BLaER1 treated with 17β-estradiol and CSF1 and Interleukin-3, amounts not matched to agents 10 nM and 100 nM (cell line): ENCODE data around the gene KLHL17.
A peak's percentile ranks its signal among the peaks of the same experiment; 100 is the strongest.

Experiments
- H3K27ac ChIP-seq, 11 experiments: shearing (Covaris generic); formaldehyde crosslinking; 2 replicates each; pipeline ENCODE4 v1.8.1; 2022
- H3K27me3 ChIP-seq, 11 experiments: shearing (Covaris generic); formaldehyde crosslinking; 2 replicates each; pipeline ENCODE4 v1.8.1; 2022
- H3K36me3 ChIP-seq, 11 experiments: shearing (Covaris generic); formaldehyde crosslinking; 2 replicates each; pipeline ENCODE4 v1.8.1; 2022
- H3K4me1 ChIP-seq, 10 experiments: shearing (Covaris generic); formaldehyde crosslinking; 2 replicates each; pipeline ENCODE4 v1.8.1; 2022
- H3K4me2 ChIP-seq, 11 experiments: shearing (Covaris generic); formaldehyde crosslinking; 2 replicates each; pipeline ENCODE4 v1.8.1; 2022
- H3K4me3 ChIP-seq, 10 experiments: shearing (Covaris generic); formaldehyde crosslinking; 2 replicates each; pipeline ENCODE4 v1.8.1; 2022
- H3K9ac ChIP-seq, 11 experiments: shearing (Covaris generic); formaldehyde crosslinking; 2 replicates each; pipeline ENCODE4 v1.8.1; 2022
- H3K9me3 ChIP-seq, 11 experiments: shearing (Covaris generic); formaldehyde crosslinking; replicated peaks in 1 of 11; 2 replicates each; pipeline ENCODE4 v1.8.1; 2022
- H4K20me1 ChIP-seq, 11 experiments: shearing (Covaris generic); formaldehyde crosslinking; 2 replicates each; pipeline ENCODE4 v1.8.1; 2022
- Cebpa-rat ChIP-seq, 11 experiments: shearing (Covaris generic); IDR thresholded peaks; 2 replicates each; pipeline ENCODE4 v1.8.1; 2022

KLHL17 gene

GRCh38 chr1:950268-950667 is 10.1 kb upstream of the KLHL17 start:
- peaks cover 19 to 100% (median 100%) of the 10 kb centered on the region in 11 experiments; a peak in 21 of 22 replicates for H4K20me1 ChIP-seq
- TF ChIP-seq Cebpa-rat (IDR thresholded peaks at IDR 0.05): no peak
- peaks cover 98 to 100% (median 100%) of the 10 kb centered on the region in 11 experiments for H3K36me3 ChIP-seq

GRCh38 chr1:950881-951280 is 9.5 kb upstream of the KLHL17 start:
- Histone ChIP-seq H3K4me3 (no peak overlapping the region), H3K9me3 (no peaks in the 10 kb centered on the region), H3K4me2 (no peak overlapping the region), H3K27ac (no peak overlapping the region), H3K27me3 (peaks cover 0 to 5% (median 0%) of the 10 kb centered on the region in 11 experiments; a peak in 1 of 22 replicates), H3K36me3 (peaks cover 92 to 100% (median 100%) of the 10 kb centered on the region in 11 experiments), H3K4me1 (peaks cover 7 to 17% (median 12%) of the 10 kb centered on the region in 10 experiments; a peak in 19 of 20 replicates), H4K20me1 (peaks cover 19 to 100% (median 100%) of the 10 kb centered on the region in 11 experiments; a peak in 21 of 22 replicates), H3K9ac (no peak overlapping the region)
- TF ChIP-seq Cebpa-rat (IDR thresholded peaks at IDR 0.05): no peak

More at GRCh38 chr1:950268-950667, 10.1 kb upstream of the KLHL17 start:
- H3K9ac ChIP-seq: no peak overlapping the region
- H3K4me1 ChIP-seq: peaks cover 6 to 17% (median 12%) of the 10 kb centered on the region in 10 experiments
- no peak overlapping the region for H3K27ac ChIP-seq
- H3K4me3 ChIP-seq: no peak overlapping the region
- H3K9me3 ChIP-seq: no peaks in the 10 kb centered on the region
- no peak overlapping the region for H3K4me2 ChIP-seq
- peaks cover 0 to 11% (median 0%) of the 10 kb centered on the region in 11 experiments; a peak in 5 of 22 replicates for H3K27me3 ChIP-seq

- Histone ChIP-seq H3K4me2 (no peak overlapping the region), H4K20me1 (peaks cover 19 to 100% (median 100%) of the 10 kb centered on the region in 11 experiments; a peak in 21 of 22 replicates), H3K4me3 (no peak overlapping the region), H3K4me1 (peaks cover 9 to 17% (median 14%) of the 10 kb centered on the region in 10 experiments; a peak in 18 of 20 replicates), H3K9ac (no peak overlapping the region), H3K9me3 (no peaks in the 10 kb centered on the region), H3K27ac (no peak overlapping the region), H3K27me3 (0 out of 22 replicates have a peak, but pooled peaks cover 0 to under 1% (median 0%) of the 10 kb centered on the region in 11 experiments), H3K36me3 (peaks cover 88 to 100% (median 100%) of the 10 kb centered on the region in 11 experiments)
- TF ChIP-seq Cebpa-rat (IDR thresholded peaks at IDR 0.05): no peak
These were observed 9.0 kb upstream of the KLHL17 start for GRCh38 chr1:951364-951763.

GRCh38 chr1:952201-952600 is 8.2 kb upstream of the KLHL17 start:
- no peaks in the 10 kb centered on the region for H3K27me3 ChIP-seq
- H3K9me3 ChIP-seq: no peaks in the 10 kb centered on the region
- H3K36me3 ChIP-seq: peaks cover 89 to 100% (median 100%) of the 10 kb centered on the region in 11 experiments
- peaks cover 19 to 100% (median 100%) of the 10 kb centered on the region in 11 experiments; a peak in 21 of 22 replicates for H4K20me1 ChIP-seq
- no peak overlapping the region for H3K9ac ChIP-seq
- TF ChIP-seq Cebpa-rat (IDR thresholded peaks at IDR 0.05): no peak
- H3K4me2 ChIP-seq: no peak overlapping the region
- peaks cover 18 to 25% (median 22%) of the 10 kb centered on the region in 10 experiments; a peak in 19 of 20 replicates for H3K4me1 ChIP-seq
- no peak overlapping the region for H3K27ac ChIP-seq
- no peak overlapping the region for H3K4me3 ChIP-seq

- no peaks in the 10 kb centered on the region for H3K27me3 ChIP-seq
- H3K9ac ChIP-seq: no peak overlapping the region
- peaks cover 85 to 100% (median 98%) of the 10 kb centered on the region in 11 experiments for H3K36me3 ChIP-seq
- no peak overlapping the region for H3K4me3 ChIP-seq
- no peaks in the 10 kb centered on the region for H3K9me3 ChIP-seq
- TF ChIP-seq Cebpa-rat (IDR thresholded peaks at IDR 0.05): no peak
- H3K4me2 ChIP-seq: no peak overlapping the region
- peaks cover 19 to 100% (median 100%) of the 10 kb centered on the region in 11 experiments; a peak in 21 of 22 replicates for H4K20me1 ChIP-seq
- peaks cover 22 to 29% (median 26%) of the 10 kb centered on the region in 10 experiments for H3K4me1 ChIP-seq
- H3K27ac ChIP-seq: no peak overlapping the region
These were observed 7.8 kb upstream of the KLHL17 start for GRCh38 chr1:952603-953002.

GRCh38 chr1:953524-954320 is 6.7 kb upstream of the KLHL17 start:
- Histone ChIP-seq H3K9ac (no peak overlapping the region), H3K4me1 (peaks cover 30 to 39% (median 35%) of the 10 kb centered on the region in 10 experiments), H4K20me1 (peaks cover 19 to 100% (median 99%) of the 10 kb centered on the region in 11 experiments; a peak in 21 of 22 replicates), H3K9me3 (no peaks in the 10 kb centered on the region), H3K4me3 (no peak overlapping the region), H3K27ac (no peak overlapping the region), H3K27me3 (no peaks in the 10 kb centered on the region), H3K4me2 (no peak overlapping the region), H3K36me3 (peaks cover 73 to 90% (median 87%) of the 10 kb centered on the region in 11 experiments)
- no peak for TF ChIP-seq Cebpa-rat (IDR thresholded peaks at IDR 0.05)

GRCh38 chr1:954927-955326 is 5.5 kb upstream of the KLHL17 start:
- no peaks in the 10 kb centered on the region for H3K9me3 ChIP-seq
- H3K4me1 ChIP-seq: peaks cover 37 to 45% (median 42%) of the 10 kb centered on the region in 10 experiments
- no peak for TF ChIP-seq Cebpa-rat (IDR thresholded peaks at IDR 0.05)
- H3K27ac ChIP-seq: no peak overlapping the region
- peaks cover 6 to 7% (median 7%) of the 10 kb centered on the region in 11 experiments; a peak in 18 of 22 replicates for H3K27me3 ChIP-seq
- H4K20me1 ChIP-seq: peaks cover 12 to 90% (median 88%) of the 10 kb centered on the region in 11 experiments; a peak in 21 of 22 replicates
- no peak overlapping the region for H3K4me3 ChIP-seq
- H3K9ac ChIP-seq: peak overlapping the region in 2 of 11 experiments; percentile 15 to 57; a peak in 2 of 22 replicates
- peak overlapping the region in 5 of 11 experiments; percentile 54 to 99 (median 96); a peak in 8 of 22 replicates for H3K4me2 ChIP-seq
- peaks cover 61 to 78% (median 75%) of the 10 kb centered on the region in 11 experiments for H3K36me3 ChIP-seq

GRCh38 chr1:955474-955873 is 4.9 kb upstream of the KLHL17 start:
- peaks cover 56 to 72% (median 69%) of the 10 kb centered on the region in 11 experiments for H3K36me3 ChIP-seq

More at GRCh38 chr1:955474-955873, 4.9 kb upstream of the KLHL17 start:
- no peak for TF ChIP-seq Cebpa-rat (IDR thresholded peaks at IDR 0.05)
- H3K4me2 ChIP-seq: peak overlapping the region in 8 of 11 experiments; percentile 4 to 99 (median 94); a peak in 14 of 22 replicates
- H3K4me1 ChIP-seq: peaks cover 39 to 48% (median 45%) of the 10 kb centered on the region in 10 experiments
- H3K27me3 ChIP-seq: peaks cover 6 to 11% (median 7%) of the 10 kb centered on the region in 11 experiments; a peak in 18 of 22 replicates
- H4K20me1 ChIP-seq: peaks cover 6 to 85% (median 83%) of the 10 kb centered on the region in 11 experiments; a peak in 21 of 22 replicates
- H3K9ac ChIP-seq: peak overlapping the region in 4 of 11 experiments; percentile 10 to 57 (median 26); a peak in 4 of 22 replicates
- H3K27ac ChIP-seq: no peak overlapping the region
- H3K4me3 ChIP-seq: no peak overlapping the region
- no peaks in the 10 kb centered on the region for H3K9me3 ChIP-seq
